MM.1S (cell line): ENCODE data around the gene RYR2.

Experiments used
- DNase-seq: peaks from one replicate; pipeline ENCODE4 v3.0.0-alpha.2; 2015
- H2AFZ ChIP-seq: fragments of 300-600 bp; sonication (generic); 2 replicates; pipeline ENCODE4 v1.6.0; 2016; ENCODE audit warnings: antibody characterized with exemption, low read length
- H3F3A ChIP-seq: fragments of 300-600 bp; sonication (generic); 2 replicates; pipeline ENCODE4 v1.6.1; 2016; ENCODE audit warnings: mild to moderate bottlenecking, antibody characterized with exemption, low read length, moderate library complexity, mixed read lengths; ENCODE audit not compliant: insufficient read depth
- H3K27ac ChIP-seq: fragments of 300-600 bp; sonication (generic); 2 replicates; pipeline ENCODE4 v1.5.1; 2016; ENCODE audit warnings: mild to moderate bottlenecking, low read length
- H3K27me3 ChIP-seq: fragments of 300-600 bp; sonication (generic); replicated peaks from 2 replicates; pipeline ENCODE4 v1.6.0; 2016; ENCODE audit warnings: low read length; ENCODE audit not compliant: insufficient read depth
- H3K36me3 ChIP-seq: fragments of 300-600 bp; sonication (generic); replicated peaks from 2 replicates; pipeline ENCODE4 v1.6.1; 2016; ENCODE audit warnings: mild to moderate bottlenecking, low read length, mixed read lengths; ENCODE audit not compliant: insufficient read depth
- H3K4me1 ChIP-seq: fragments of 300-600 bp; sonication (generic); 2 replicates; pipeline ENCODE4 v1.6.1; 2016; ENCODE audit warnings: low read length, mixed read lengths
- H3K4me2 ChIP-seq: fragments of 300-600 bp; sonication (generic); 2 replicates; pipeline ENCODE4 v1.6.0; 2016; ENCODE audit warnings: low read depth, low read length
- H3K4me3 ChIP-seq: fragments of 300-600 bp; sonication (generic); 2 replicates; pipeline ENCODE4 v1.5.1; 2016; ENCODE audit warnings: low read length, mixed read lengths
- H3K79me2 ChIP-seq: fragments of 300-600 bp; sonication (generic); 2 replicates; pipeline ENCODE4 v1.6.1; 2016; ENCODE audit warnings: mixed run types, low read length, mixed read lengths
- H3K9ac ChIP-seq: fragments of 300-600 bp; sonication (generic); 2 replicates; pipeline ENCODE4 v1.6.1; 2016; ENCODE audit warnings: low read length, mixed read lengths
- H3K9me2 ChIP-seq: fragments of 300-600 bp; sonication (generic); replicated peaks from 2 replicates; pipeline ENCODE4 v1.6.1; 2016; ENCODE audit warnings: mild to moderate bottlenecking, low read length, mixed read lengths; ENCODE audit not compliant: insufficient read depth
- H3K9me3 ChIP-seq: fragments of 300-600 bp; sonication (generic); replicated peaks from 2 replicates; pipeline ENCODE4 v1.6.1; 2016; ENCODE audit warnings: mild to moderate bottlenecking, low read length, mixed read lengths; ENCODE audit not compliant: insufficient read depth
- H4K20me1 ChIP-seq: fragments of 300-600 bp; sonication (generic); 2 replicates; pipeline ENCODE4 v1.6.1; 2016; ENCODE audit warnings: mild to moderate bottlenecking, low read length, moderate library complexity, mixed read lengths; ENCODE audit not compliant: insufficient read depth
- CTCF ChIP-seq: fragments of 300-600 bp; sonication (generic); IDR thresholded peaks from 2 replicates; pipeline ENCODE4 v1.5.1; 2016; ENCODE audit warnings: antibody characterized with exemption, low read length, mixed read lengths
- EZH2 ChIP-seq: fragments of 300-600 bp; sonication (generic); optimal IDR thresholded peaks from 2 replicates; pipeline ENCODE3; 2017; ENCODE audit warnings: low read depth, mild to moderate bottlenecking, antibody characterized with exemption, low read length, mixed read lengths
- EZH2phosphoT487 ChIP-seq: fragments of 300-600 bp; sonication (generic); IDR thresholded peaks from 2 replicates; pipeline ENCODE4 v1.6.1; 2018; ENCODE audit warnings: antibody characterized with exemption, low read length

RYR2 gene

GRCh38 chr1:237390823-237391222 is 348.8 kb downstream of the RYR2 start:
- Histone ChIP-seq H3K9me2 (no peaks in the 10 kb centered on the region), H3K9me3 (no peaks in the 10 kb centered on the region), H3F3A (no peaks in the 10 kb centered on the region), H3K27ac (no peak overlapping the region), H3K36me3 (no peaks in the 10 kb centered on the region), H3K4me1 (no peaks in the 10 kb centered on the region), H3K9ac (no peak overlapping the region), H3K79me2 (no peaks in the 10 kb centered on the region), H3K4me3 (no peak overlapping the region), H3K27me3 (no peaks in the 10 kb centered on the region), H2AFZ (no peak overlapping the region), H4K20me1 (0 out of 2 replicates have a peak, but pooled peaks cover 2% of the 10 kb centered on the region), H3K4me2 (no peak overlapping the region)
- TF ChIP-seq EZH2phosphoT487, result no peak
- TF ChIP-seq CTCF, result no peak
- TF ChIP-seq EZH2, result no peak
- no peak for DNase-seq

- Histone ChIP-seq H3K9ac (no peak overlapping the region), H2AFZ (no peak overlapping the region), H3K27me3 (no peaks in the 10 kb centered on the region)
Measured at GRCh38 chr1:237393632-237394031, 351.6 kb downstream of the RYR2 start.

GRCh38 chr1:237394281-237394680 is 352.3 kb downstream of the RYR2 start:
- Histone ChIP-seq H3K9ac (no peak overlapping the region), H3K9me3 (no peaks in the 10 kb centered on the region), H3K79me2 (no peaks in the 10 kb centered on the region), H3K4me2 (no peak overlapping the region), H3K4me1 (no peaks in the 10 kb centered on the region), H3K4me3 (no peak overlapping the region), H3K36me3 (no peaks in the 10 kb centered on the region), H3K27ac (no peak overlapping the region), H2AFZ (no peak overlapping the region), H4K20me1 (no peaks in the 10 kb centered on the region), H3K9me2 (no peaks in the 10 kb centered on the region), H3K27me3 (no peaks in the 10 kb centered on the region), H3F3A (no peaks in the 10 kb centered on the region)
- no peak for DNase-seq
- no peak for TF ChIP-seq CTCF
- no peak for TF ChIP-seq EZH2phosphoT487
- TF ChIP-seq EZH2, result no peak

More at GRCh38 chr1:237393632-237394031, 351.6 kb downstream of the RYR2 start:
- no peaks in the 10 kb centered on the region for H3K9me2 ChIP-seq
- H4K20me1 ChIP-seq, result 0 out of 2 replicates have a peak, but pooled peaks cover 2% of the 10 kb centered on the region
- no peak for TF ChIP-seq EZH2
- no peak for TF ChIP-seq CTCF
- no peak for TF ChIP-seq EZH2phosphoT487
- DNase-seq, result no peak
- no peak overlapping the region for H3K4me3 ChIP-seq
- no peaks in the 10 kb centered on the region for H3K36me3 ChIP-seq
- H3K4me1 ChIP-seq, result no peaks in the 10 kb centered on the region
- no peaks in the 10 kb centered on the region for H3F3A ChIP-seq
- H3K27ac ChIP-seq, result no peak overlapping the region
- H3K9me3 ChIP-seq, result no peaks in the 10 kb centered on the region
- no peak overlapping the region for H3K4me2 ChIP-seq
- H3K79me2 ChIP-seq, result no peaks in the 10 kb centered on the region
